Epidermal melanocyte (primary cell): ENCODE data around the gene GLO1.
"Not testable (repeated sequence)": the region's sequence is repeated elsewhere in the genome, so short reads cannot be mapped to it uniquely, and the experiment has no call there.

Source experiments
- DNase-seq: peaks from one replicate; pipeline ENCODE4 v3.0.0; 2011; ENCODE audit warnings: low spot score; ENCODE audit not compliant: insufficient read length

The GLO1 gene

DNA sequence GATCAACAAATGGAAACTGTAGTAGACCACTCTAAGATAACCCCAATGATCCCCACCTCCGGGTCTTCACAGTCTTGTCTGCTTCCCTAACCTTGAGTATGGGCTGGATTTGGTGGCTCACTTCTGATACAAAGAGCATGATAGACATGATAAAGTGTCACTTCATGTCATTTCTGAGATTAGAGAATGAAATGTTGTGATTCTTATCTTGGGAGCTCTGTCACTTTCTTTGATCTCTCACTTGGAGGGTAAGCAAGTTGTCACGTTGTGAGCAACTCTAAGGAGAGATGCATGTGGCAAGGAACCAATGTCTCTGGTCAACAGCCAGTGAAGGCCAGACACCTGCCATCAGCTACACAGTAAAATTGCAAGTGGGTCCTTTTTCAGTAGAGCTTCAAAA, 3.0 kb upstream of the GLO1 start:
- DNase-seq = no peak

DNA sequence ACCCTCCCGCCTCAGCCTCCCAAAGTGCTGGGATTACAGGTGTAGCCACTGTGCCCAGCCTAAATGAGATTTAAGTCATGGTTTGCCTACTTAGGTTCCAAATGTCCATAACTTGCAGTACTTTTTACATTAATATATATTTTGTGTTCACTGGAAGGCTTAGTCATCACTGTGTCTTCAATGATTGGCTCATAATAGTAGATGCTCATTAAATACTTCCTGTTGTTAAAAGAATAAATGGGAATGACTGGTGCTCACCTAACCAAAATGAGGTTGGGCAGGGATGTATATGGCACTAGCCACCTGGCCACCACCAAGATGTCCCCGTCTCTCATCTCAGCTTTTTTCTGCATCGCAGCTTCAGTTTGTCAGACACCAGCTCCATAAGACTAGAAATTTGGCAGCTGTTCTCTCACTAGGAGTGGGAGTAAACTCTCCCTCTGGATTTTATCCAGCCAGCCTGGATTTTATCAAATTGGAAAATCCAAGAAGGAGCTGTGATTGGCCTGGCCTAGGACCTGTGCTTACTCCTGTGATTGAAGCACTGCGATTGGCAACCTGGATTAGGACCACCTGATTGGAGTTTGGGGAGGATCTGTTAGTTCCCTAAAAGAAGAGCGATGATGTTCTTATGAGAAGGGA, 1.1 kb upstream of the GLO1 start:
- no peak for DNase-seq

GRCh38 chr6:38701551-38701950, 1.4 kb downstream of the GLO1 start:
- no peak for DNase-seq

DNA sequence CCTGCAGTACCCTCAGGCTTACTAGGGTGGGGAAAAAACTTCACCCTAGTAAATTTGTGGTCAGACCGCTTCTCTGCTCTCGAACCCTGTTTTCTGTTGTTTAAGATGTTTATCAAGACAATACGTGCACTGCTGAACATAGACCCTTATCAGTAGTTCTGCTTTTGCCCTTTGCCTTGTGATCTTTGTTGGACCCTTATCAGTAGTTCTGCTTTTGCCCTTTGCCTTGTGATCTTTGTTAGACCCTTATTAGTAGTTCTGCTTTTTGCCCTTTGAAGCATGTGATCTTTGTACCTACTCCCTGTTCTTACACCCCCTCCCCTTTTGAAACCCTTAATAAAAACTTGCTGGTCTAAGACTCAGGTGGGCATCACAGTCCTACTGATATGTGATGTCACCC, 3.2 kb downstream of the GLO1 start:
- not testable (repeated sequence) for DNase-seq

DNA sequence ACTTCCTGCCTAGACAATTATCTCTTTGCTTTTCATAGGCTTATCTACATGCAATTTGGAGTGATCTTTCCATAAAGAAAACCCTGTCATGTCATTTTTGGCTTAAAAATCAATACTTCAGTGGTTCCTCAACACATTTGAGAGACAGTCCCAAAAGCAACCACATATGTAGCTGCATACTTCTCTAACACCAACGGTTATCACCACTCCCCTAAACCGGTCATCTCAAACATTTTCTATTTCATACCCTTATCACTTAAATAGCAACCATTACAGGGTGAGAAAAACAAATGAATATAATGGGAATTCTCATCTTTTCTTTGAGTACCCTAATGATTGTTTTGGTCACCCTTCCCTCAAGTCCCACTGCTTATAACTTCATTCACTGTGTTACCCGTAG, 5.1 kb downstream of the GLO1 start:
- DNase-seq = no peak

- no peak for DNase-seq
Measured at GRCh38 chr6:38696345-38696744, 6.6 kb downstream of the GLO1 start.

DNA sequence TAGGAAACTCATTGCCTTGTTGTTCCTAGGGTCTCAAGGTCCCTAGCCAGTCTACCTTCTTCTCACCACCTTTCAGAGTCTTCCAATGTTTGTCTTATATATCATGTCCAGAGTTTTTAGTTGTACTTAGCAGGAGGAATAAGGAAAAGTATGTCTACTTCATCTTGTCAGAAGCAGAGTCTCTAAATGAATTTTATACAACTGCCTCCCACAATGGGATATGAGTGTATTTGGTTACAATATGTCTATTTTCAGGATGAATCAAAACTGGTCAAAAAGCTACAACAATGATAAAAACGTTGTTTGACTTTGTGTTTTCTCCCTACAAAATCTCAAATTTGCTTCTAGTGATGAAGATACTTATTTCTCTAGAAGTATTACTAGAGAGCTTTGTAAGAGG, 7.0 kb downstream of the GLO1 start:
- no peak for DNase-seq

DNA sequence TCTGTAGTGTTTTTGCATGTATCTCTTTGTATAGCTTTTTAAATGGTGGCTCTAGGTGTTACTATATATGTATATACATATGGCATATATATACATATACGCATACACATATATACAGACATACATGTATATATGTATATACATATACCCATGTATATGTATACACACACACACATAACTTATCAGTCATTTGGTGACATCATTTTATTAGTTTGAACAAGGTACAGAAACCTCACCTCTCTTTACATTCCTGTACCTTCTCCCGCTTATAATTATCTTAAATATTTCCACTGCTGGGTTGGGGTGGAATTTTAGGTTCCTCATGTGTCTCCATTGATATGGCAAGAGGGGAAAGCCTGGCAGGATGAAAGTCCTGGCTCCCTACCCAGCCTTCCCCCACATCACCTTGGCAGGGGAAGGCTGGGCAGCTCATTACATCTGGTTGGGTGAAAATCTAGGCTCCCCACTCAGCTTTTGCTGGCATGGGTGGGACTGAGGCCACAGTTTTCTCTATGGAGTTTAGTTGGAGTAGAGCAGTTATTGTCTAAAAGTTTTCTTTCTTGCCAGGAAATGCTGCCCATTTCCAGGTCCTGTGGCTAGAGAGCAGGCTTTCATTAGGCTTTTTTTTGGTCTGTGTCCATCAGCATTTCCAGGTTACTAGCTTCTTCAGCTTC, 7.6 kb downstream of the GLO1 start:
- no peak for DNase-seq

DNA sequence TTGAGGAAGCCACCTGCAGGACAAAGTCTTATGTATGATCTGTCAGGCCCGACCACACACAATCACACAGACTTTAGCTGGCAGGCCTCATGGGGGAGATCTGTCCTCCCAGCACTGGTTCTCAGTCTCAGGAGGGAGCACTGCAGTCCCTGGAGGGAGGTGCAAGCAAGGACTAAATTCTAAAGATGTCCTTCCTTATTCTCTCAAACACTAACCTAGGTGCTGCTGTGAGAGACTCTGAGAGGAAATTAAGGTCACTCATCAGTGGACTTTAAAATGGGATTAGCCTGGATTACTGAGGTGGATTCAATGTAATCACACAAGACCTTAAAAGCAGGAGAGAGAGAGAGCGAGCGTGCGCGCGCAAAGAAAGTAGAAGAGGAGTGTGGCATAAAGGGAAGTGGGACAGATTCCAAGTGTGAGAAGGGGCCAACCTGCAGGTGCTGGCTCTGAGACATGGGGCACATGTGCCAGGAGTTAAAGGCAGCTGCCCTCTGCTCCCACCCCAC, 14.3 kb downstream of the GLO1 start:
- DNase-seq = no peak

DNA sequence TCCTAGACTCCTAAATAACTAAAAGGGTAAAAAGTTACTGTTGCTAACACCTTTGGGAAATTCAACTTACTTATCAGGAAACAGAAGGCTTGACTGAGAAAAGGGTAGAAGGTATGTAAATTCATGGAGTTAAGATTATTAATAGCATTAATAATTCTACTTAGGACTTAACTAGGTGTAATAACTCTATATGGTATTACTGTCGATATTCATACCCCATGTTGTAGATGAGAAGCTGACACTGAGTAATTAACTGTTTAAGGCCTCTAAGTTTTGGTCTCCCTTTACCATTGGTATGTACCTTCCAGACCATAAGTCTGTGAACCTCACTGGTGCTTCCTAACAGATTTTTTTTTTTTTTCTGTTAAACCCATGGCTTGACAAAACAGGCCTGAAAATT, 15.4 kb downstream of the GLO1 start:
- DNase-seq = no peak

- no peak for DNase-seq
Measured at GRCh38 chr6:38687043-38687353, 15.9 kb downstream of the GLO1 start.

DNA sequence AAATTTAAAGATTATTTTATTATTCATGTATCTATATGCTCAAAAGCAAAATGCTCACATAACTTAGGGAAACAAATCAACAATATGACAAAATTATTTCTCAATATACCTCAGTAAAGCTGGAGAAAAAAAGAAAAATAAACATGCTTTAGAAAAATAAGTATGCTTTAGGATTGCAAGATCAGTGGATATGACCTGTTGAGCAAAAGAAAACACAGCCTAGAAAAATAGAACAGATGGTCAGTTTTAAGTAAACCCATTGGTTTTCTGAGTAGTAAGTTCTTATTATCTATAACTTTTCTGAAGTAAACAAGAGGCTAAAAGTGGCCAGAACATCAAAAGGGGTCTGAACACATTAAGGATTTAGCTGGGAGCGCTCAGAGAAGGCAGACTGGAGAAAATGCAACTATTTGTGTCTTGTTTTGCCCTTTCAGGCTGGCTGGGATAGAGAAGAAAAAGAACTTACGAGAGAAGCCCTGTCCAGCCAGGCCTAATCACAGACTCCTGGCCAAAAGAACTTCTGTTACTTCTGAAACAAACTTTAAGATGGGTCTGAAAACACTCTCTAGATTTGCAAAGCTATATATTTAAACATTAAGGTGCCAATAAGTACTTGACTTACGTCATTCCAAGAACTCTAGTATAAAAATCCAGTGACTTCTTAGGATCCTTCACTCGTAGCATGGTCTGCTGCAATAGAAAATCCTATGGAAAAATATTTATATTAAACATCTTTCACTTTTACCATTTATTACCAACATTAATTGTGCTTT, 16.5 kb downstream of the GLO1 start:
- DNase-seq = no peak

GRCh38 chr6:38684904-38685303, 18.0 kb downstream of the GLO1 start:
- no peak for DNase-seq

DNA sequence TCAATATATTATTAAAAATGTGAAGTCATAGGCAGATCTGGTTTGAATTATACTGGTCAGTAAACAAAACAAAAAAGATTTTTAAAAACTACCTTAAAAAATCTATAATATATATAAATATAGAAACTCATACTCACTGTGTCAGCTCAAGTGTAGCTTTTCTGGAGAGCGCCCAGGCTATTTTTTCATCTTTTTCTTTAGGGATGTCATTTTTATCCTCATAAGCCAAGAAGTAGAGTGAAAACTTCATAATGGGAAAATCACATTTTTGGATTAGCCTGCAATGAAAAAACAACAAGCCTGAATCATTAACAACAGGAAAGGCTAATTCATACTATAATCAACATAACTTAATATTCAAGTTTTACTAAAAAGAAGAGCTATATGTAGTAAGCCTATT, 18.7 kb downstream of the GLO1 start:
- no peak for DNase-seq

- no peak for DNase-seq
Measured at GRCh38 chr6:38681850-38682249, 21.1 kb downstream of the GLO1 start.

- no peak for DNase-seq
Measured at GRCh38 chr6:38679668-38680067, 23.3 kb downstream of the GLO1 start.

- DNase-seq = no peak
Measured at GRCh38 chr6:38678178-38678760, 24.7 kb downstream of the GLO1 start.

DNA sequence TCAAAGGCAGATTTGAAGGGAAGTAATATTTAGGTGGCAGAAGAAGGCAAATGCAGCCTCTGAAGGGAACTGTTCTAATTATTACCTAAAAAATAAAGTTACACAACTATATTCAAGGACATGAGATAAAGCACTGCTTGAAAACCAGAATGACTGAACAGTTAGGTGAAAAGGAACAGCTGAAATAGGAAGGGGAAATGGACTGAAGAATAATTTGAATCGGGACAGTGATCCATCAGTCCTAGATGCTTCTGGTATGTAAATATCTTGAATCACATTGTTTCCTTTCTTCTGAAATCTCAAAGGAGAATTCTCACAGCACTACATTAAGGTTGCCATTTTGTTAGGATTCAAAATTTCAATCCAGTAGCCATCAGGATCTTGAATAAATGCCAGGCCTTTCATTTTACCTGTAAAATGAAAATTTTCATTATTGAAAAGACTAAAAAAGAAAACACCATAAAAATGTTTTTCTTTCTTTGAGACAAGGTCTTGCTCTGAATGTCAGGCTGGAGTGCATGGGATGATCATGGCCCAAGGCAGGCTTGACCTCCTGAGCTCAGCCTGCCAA, 25.9 kb downstream of the GLO1 start:
- DNase-seq = no peak

DNA sequence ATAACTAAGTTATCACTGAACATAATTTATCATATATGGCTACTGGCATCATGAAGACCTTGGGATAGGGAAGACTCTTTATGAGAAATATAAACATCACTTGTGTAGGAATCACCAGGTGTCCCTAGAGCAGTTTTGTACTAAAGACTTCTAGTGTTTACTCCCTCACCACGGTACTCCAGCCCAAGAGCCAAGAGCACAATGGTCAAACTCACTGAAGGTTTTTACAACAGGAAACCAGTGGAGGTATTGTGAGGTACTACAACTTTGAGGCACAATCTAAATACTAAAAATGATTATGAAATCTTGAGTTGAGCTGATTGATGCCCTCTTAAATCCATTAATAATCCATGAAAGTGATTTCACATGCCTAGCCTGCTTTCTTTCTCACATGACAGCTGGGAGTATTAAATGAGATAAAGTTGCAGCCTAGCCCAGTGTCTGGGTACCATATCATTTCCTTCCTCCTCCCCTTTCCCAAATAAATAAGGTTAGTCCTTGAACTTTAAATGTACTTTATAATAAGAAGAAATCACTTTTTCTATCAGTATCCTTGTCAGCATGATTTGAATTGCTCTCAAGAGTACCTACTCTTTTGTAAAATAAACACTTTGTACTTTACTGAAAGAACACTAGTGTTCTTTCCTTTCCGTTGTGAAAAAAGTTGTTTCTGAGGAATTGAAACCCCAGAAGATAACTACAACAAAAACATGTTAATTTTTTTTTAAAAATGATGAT, 26.5 kb downstream of the GLO1 start:
- no peak for DNase-seq

DNA sequence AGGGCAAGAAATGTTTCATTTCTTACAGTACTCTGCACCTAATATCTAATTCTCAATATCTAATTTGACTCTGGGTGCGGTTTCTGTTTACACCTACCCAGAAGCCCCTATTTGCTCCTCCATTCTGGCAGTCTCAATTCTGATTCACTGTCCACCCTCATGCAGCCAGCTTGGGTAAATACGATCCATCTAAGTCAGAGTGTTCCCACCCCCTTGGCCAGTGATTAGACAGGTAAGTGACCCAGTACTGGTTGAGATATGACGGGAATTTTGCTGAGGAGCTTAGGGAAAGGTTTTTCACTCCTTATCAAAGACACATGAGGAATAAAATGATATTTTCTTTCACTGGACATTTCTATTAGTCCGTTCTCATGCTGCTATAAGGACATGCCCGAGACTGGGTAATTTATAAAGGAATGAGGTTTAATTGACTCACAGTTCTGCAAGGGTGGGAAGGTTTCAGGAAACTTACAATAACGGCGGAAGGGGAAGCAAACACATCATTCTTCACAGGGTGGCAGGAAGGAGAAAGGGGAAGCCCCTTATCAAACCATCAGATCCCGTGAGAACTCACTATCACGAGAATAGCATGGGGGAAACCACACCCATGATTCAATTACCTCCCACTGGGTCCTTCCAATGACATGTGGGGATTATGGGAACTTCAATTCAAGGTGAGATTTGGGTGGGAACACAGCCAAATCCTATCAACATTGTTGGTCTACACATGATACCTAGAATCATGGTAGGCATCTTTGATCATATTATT, 29.4 kb downstream of the GLO1 start:
- DNase-seq = no peak
